Esophagus squamous epithelium (tissue), 5 donors: ENCODE data around the gene CAV2. TPM values are rescaled to one million over a fixed set of nuclear protein-coding genes. Genes with fewer than 3 reads are reported as not detected.

ENCODE experiments used
- DNase-seq: peaks from one replicate; lab custom pipeline; 2025; lab: John Stamatoyannopoulos, UW
- H3K27ac ChIP-seq, 4 donors: fragments of 200-600 bp; sonication (generic); one replicate each; pipeline ENCODE4 v1.5.1; 2016 to 2019; ENCODE audit warnings: mild to moderate bottlenecking in 1 of 4
- H3K27me3 ChIP-seq, 4 donors: fragments of 200-600 bp; sonication (generic); 1 replicate in 3 of 4; 2 replicates in 1 of 4; pipeline versions ENCODE4 v1.5.1 to v1.6.0; 2017 to 2021; ENCODE audit warnings: antibody characterized with exemption in 1 of 4
- H3K36me3 ChIP-seq, 3 donors: fragments of 200-600 bp; sonication (generic); one replicate each; pipeline ENCODE4 v1.5.1; 2016 to 2019
- H3K4me1 ChIP-seq, 3 donors: fragments of 200-600 bp; sonication (generic); one replicate each; pipeline ENCODE4 v1.5.1; 2017 to 2019
- H3K4me3 ChIP-seq, 4 donors: fragments of 200-600 bp; sonication (generic); 1 replicate in 3 of 4; 2 replicates in 1 of 4; pipeline ENCODE4 v1.5.1; 2016 to 2019; ENCODE audit warnings: mild to moderate bottlenecking in 2 of 4, moderate library complexity in 1 of 4
- H3K9me3 ChIP-seq, 3 donors: fragments of 200-600 bp; sonication (generic); one replicate each; pipeline ENCODE4 v1.5.1; 2016 to 2019
- CTCF ChIP-seq, 6 experiments: fragments of 450-650 bp in 4 of 6; fragments of 200-600 bp in 2 of 6; sonication (generic) in 2 of 6; IDR thresholded peaks; one replicate each; pipeline ENCODE4 v1.5.1; 2016 to 2019; ENCODE audit warnings: antibody characterized with exemption in 6 of 6, mild to moderate bottlenecking in 4 of 6, moderate library complexity in 4 of 6
- POLR2A ChIP-seq, 4 donors: fragments of 450-650 bp; IDR thresholded peaks; one replicate each; pipeline ENCODE4 v1.6.1; 2017; ENCODE audit warnings: antibody characterized with exemption in 4 of 4, mild to moderate bottlenecking in 4 of 4, moderate library complexity in 3 of 4
- WGBS, 2 donors: methylation state at CpG; one replicate each; pipeline ENCODE4 v1.1.5; 2018; 5-methylcytosine and 5-hydroxymethylcytosine counted together
- intact Hi-C: fragments of 100-400 bp; cut with DNase I; formaldehyde crosslinking; loops from one replicate; pipeline ENCODE4 v1.15.0; 2022
- total RNA-seq, 4 donors: library from RNA; depleted of rRNA; stranded (reverse); fragments of >200 nt; gene quantifications; one replicate each; pipeline ENCODE4 v1.1.0, GENCODE V29; 2016
- donor health status: DM: yes; HTN: yes; CAD: no.

The CAV2 gene
- 10 to 100 TPM; 31.8 to 85.3 (median 73.4) TPM for total RNA-seq

- DNase-seq, result no peak
- Histone ChIP-seq H3K9me3 (no peaks in the 10 kb centered on the region), H3K27me3 (no peaks in the 10 kb centered on the region), H3K4me3 (peak within 1 kb of the TSS; percentile 76 to 94 (median 88)), H3K27ac (peak within 1 kb of the TSS; percentile 97 to 98 (median 98)), H3K36me3 (no peaks in the 10 kb centered on the region), H3K4me1 (peaks cover 6 to 49% (median 10%) of the 10 kb centered on the region in 3 donors)
- WGBS, 2 donors, result 6 to 23% methylated on average over 7 to 8 of the region's 86 CpGs
- TF ChIP-seq CTCF (IDR thresholded peaks at IDR 0.05) (no peak), POLR2A (IDR thresholded peaks at IDR 0.05) (peak in 2 of 4 donors; percentile 62 to 68)
- intact Hi-C loops, result no loop called here
Observed at GRCh38 chr7:116499168-116500077, at the start of gene CAV2. Gene CAV2 (plus strand): TSS chr7:116499738. CDS start chr7:116499782, 44 bp downstream.

DNA sequence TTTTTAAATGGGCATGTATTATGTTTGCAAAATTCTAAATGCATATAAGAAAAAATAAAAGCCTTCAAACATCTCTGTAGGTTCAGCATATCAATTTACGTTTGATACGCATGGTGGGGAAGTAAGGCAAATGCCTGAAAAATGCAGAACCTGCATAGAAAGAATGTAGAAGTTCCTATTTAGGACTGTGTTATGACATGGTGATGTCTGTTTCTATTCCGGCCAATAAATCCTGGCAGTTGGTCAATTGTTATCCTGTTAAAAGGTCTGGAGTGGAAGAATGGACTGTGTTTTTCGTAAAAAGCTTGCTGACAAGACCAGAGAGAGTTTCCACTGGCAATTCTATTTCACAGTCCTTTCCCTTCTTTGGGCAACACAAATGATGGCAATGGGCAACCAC is 49.6 kb upstream of the CAV2 start:
- no peak for TF ChIP-seq CTCF (IDR thresholded peaks at IDR 0.05)
- no peak for TF ChIP-seq POLR2A (IDR thresholded peaks at IDR 0.05)
- peaks cover 0 to 25% (median 0%) of the 10 kb centered on the region in 3 donors for H3K4me1 ChIP-seq
- no peaks in the 10 kb centered on the region for H3K36me3 ChIP-seq
- no peak for DNase-seq
- 54 to 71% methylated on average over 4 of the region's 4 CpGs for WGBS, 2 donors
- no peaks in the 10 kb centered on the region for H3K27me3 ChIP-seq
- intact Hi-C loops, result no loop called here
- peak overlapping the region in 2 of 4 donors; percentile 31 to 34 for H3K27ac ChIP-seq
- no peaks in the 10 kb centered on the region for H3K9me3 ChIP-seq
- no peak overlapping the region for H3K4me3 ChIP-seq

- Histone ChIP-seq H3K27me3 (no peaks in the 10 kb centered on the region), H3K27ac (no peak overlapping the region), H3K9me3 (no peaks in the 10 kb centered on the region), H3K36me3 (no peaks in the 10 kb centered on the region), H3K4me3 (no peak overlapping the region), H3K4me1 (peaks cover 0 to 16% (median 0%) of the 10 kb centered on the region in 3 donors)
- WGBS, 2 donors, result 84 to 93% methylated on average over 2 of the region's 2 CpGs
- no peak for DNase-seq
- intact Hi-C loops, result no loop called here
- TF ChIP-seq POLR2A (IDR thresholded peaks at IDR 0.05) (no peak), CTCF (IDR thresholded peaks at IDR 0.05) (no peak)
Observed at GRCh38 chr7:116451957-116452729, 47.4 kb upstream of the CAV2 start.

- Histone ChIP-seq H3K27ac (no peak overlapping the region), H3K36me3 (no peaks in the 10 kb centered on the region), H3K27me3 (no peaks in the 10 kb centered on the region), H3K4me3 (no peak overlapping the region), H3K4me1 (no peaks in the 10 kb centered on the region), H3K9me3 (no peaks in the 10 kb centered on the region)
- DNase-seq, result no peak
- WGBS, 2 donors, result 89 to 93% methylated on average over 2 of the region's 2 CpGs
- intact Hi-C loops, result no loop called here
- no peak for TF ChIP-seq CTCF (IDR thresholded peaks at IDR 0.05)
- no peak for TF ChIP-seq POLR2A (IDR thresholded peaks at IDR 0.05)
Observed at GRCh38 chr7:116454377-116454776, 45.2 kb upstream of the CAV2 start.
